Measurements from ENCODE around the gene PPP4R3A. TPM values are rescaled to one million over a fixed set of nuclear protein-coding genes. Genes with fewer than 3 reads are reported as not detected.

The PPP4R3A gene
- total RNA-seq, 2 donors from 2014 or later: 57.5 to 104 TPM

DNA sequence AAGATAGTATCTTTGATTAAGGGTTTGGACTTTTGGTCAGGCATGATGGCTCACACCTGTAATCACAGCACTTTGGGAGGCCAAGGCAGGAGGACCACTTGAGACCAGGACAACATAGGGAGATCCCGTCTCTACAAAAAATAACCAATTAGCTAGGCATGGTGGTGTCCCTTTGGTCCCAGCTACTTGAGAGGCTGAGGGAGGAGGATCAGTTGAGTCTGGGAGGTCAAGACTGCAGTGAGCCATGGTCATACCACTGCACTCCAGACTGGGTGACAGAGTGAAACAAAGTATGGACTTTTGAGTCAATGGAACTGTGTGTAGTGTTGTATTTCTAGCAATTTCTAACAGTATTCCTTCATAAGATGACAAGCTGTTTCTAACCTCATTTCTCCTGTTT is 53.8 kb downstream of the PPP4R3A start:
- ATAC-seq (ENCODE audit: insufficient number of reproducible peaks, low FRiP score, low read depth) (no peak), DNase-seq (ENCODE audit: low spot score) (no peak)
- no peaks in the 10 kb centered on the region for H3K27me3 ChIP-seq (replicated peaks; ENCODE audit: insufficient read depth)
- H3K9me3 ChIP-seq: no peaks in the 10 kb centered on the region
- no peaks in the 10 kb centered on the region for H3K4me1 ChIP-seq (ENCODE audit: control insufficient read depth in 1 of 2, low read depth in 2 of 2)
- TF ChIP-seq, protein P1, sequence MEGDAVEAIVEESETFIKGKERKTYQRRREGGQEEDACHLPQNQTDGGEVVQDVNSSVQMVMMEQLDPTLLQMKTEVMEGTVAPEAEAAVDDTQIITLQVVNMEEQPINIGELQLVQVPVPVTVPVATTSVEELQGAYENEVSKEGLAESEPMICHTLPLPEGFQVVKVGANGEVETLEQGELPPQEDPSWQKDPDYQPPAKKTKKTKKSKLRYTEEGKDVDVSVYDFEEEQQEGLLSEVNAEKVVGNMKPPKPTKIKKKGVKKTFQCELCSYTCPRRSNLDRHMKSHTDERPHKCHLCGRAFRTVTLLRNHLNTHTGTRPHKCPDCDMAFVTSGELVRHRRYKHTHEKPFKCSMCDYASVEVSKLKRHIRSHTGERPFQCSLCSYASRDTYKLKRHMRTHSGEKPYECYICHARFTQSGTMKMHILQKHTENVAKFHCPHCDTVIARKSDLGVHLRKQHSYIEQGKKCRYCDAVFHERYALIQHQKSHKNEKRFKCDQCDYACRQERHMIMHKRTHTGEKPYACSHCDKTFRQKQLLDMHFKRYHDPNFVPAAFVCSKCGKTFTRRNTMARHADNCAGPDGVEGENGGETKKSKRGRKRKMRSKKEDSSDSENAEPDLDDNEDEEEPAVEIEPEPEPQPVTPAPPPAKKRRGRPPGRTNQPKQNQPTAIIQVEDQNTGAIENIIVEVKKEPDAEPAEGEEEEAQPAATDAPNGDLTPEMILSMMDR (IDR thresholded peaks at IDR 0.05): no peak
- H3K27ac ChIP-seq: no peak overlapping the region
- peaks cover 32% of the 10 kb centered on the region for H3K36me3 ChIP-seq
- H3K4me3 ChIP-seq: no peak overlapping the region

DNA sequence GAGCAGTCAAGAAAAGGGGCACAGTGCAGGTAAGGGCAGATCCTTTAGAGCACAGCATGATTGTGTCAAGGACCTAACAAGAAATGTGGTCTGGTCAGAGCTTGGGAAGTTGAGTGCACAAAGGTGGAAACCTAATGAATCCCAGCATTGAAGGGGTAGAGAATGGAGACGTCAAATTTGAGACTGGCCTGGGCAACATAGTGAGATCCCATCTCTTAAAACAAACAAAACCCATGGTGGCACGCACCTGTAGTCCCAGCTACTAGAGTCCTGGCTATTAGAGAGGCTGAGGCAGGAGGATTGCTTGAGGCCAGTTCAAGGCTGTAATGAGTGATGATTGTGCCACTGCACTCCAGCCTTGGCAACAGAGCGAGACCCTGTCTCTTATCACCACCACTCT is 55.5 kb downstream of the PPP4R3A start:
- no peaks in the 10 kb centered on the region for H3K27me3 ChIP-seq (replicated peaks; ENCODE audit: insufficient read depth)
- TF ChIP-seq, protein P1 (IDR thresholded peaks at IDR 0.05): no peak
- DNase-seq (ENCODE audit: low spot score) (no peak), ATAC-seq (ENCODE audit: insufficient number of reproducible peaks, low FRiP score, low read depth) (no peak)
- H3K4me3 ChIP-seq: no peak overlapping the region
- no peaks in the 10 kb centered on the region for H3K4me1 ChIP-seq (ENCODE audit: control insufficient read depth in 1 of 2, low read depth in 2 of 2)
- H3K27ac ChIP-seq: no peak overlapping the region
- H3K9me3 ChIP-seq: no peaks in the 10 kb centered on the region
- peaks cover 18% of the 10 kb centered on the region for H3K36me3 ChIP-seq

- DNase-seq (ENCODE audit: low spot score) (no peak), ATAC-seq (ENCODE audit: insufficient number of reproducible peaks, low FRiP score, low read depth) (no peak)
- H3K27ac ChIP-seq: no peak overlapping the region
- peaks cover 15% of the 10 kb centered on the region for H3K36me3 ChIP-seq
- no peaks in the 10 kb centered on the region for H3K4me1 ChIP-seq (ENCODE audit: control insufficient read depth in 1 of 2, low read depth in 2 of 2)
- TF ChIP-seq, protein P1 (IDR thresholded peaks at IDR 0.05): no peak
- H3K4me3 ChIP-seq: no peak overlapping the region
- H3K9me3 ChIP-seq: no peaks in the 10 kb centered on the region
- no peaks in the 10 kb centered on the region for H3K27me3 ChIP-seq (replicated peaks; ENCODE audit: insufficient read depth)
These were observed 56.0 kb downstream of the PPP4R3A start for GRCh38 chr14:91454155-91454554.

DNA sequence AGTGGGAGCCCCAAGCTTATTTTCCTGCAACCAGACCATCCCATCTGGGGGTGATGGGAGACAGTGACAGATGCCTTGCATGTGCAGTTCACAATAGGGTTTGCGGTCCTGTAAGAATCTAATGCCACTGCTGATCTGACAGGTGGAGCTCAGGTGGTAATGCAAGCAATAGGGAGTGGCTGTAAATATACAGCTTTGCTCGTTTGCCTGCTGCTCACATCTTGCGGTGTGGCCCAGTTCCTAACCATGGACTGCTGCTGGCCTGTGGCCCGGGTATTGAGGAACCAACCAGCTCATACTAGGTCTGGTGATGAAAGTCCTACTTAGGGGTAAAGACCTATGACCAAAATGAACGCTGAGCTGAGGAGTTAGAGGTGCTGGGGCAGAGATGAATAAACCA is 56.4 kb downstream of the PPP4R3A start:
- Histone ChIP-seq H3K27me3 (replicated peaks; ENCODE audit: insufficient read depth) (no peaks in the 10 kb centered on the region), H3K4me3 (no peak overlapping the region), H3K36me3 (peaks cover 12% of the 10 kb centered on the region), H3K27ac (no peak overlapping the region), H3K9me3 (no peaks in the 10 kb centered on the region), H3K4me1 (ENCODE audit: control insufficient read depth in 1 of 2, low read depth in 2 of 2) (no peaks in the 10 kb centered on the region)
- ATAC-seq (ENCODE audit: insufficient number of reproducible peaks, low FRiP score, low read depth) (no peak), DNase-seq (ENCODE audit: low spot score) (no peak)
- TF ChIP-seq, protein P1 (IDR thresholded peaks at IDR 0.05): no peak

GRCh38 chr14:91444335-91445020 is 65.6 kb downstream of the PPP4R3A start:
- no peak for ATAC-seq (ENCODE audit: insufficient number of reproducible peaks, low FRiP score, low read depth)
- H3K27ac ChIP-seq: no peak overlapping the region

More at GRCh38 chr14:91444335-91445020, 65.6 kb downstream of the PPP4R3A start:
- no peak for DNase-seq (ENCODE audit: low spot score)
- Histone ChIP-seq H3K9me3 (no peaks in the 10 kb centered on the region), H3K36me3 (no peaks in the 10 kb centered on the region), H3K4me1 (ENCODE audit: control insufficient read depth in 1 of 2, low read depth in 2 of 2) (no peaks in the 10 kb centered on the region), H3K4me3 (no peak overlapping the region), H3K27me3 (replicated peaks; ENCODE audit: insufficient read depth) (no peaks in the 10 kb centered on the region)
- TF ChIP-seq, protein P1 (IDR thresholded peaks at IDR 0.05): no peak

Measured in thoracic aorta (tissue), 2 donors.